Psoas muscle (tissue), 8 donors: ENCODE data around the gene ASB18. TPM values are rescaled to one million over a fixed set of nuclear protein-coding genes. Genes with fewer than 3 reads are reported as not detected.

Experiments
- ATAC-seq, 4 donors: fragments of 200-7000 bp; cut with Tn5 transposase; one replicate each; pipeline ENCODE4 v1.9.1; 2020; ENCODE audit warnings: moderate library complexity in 3 of 4, mild to moderate bottlenecking in 2 of 4
- DNase-seq, 2 donors: peaks; one replicate each; pipeline ENCODE4 v3.0.0-alpha.2; 2020
- H3K27ac ChIP-seq: fragments of 200-600 bp; one replicate; pipeline ENCODE4 v1.8.0; 2022
- H3K27me3 ChIP-seq, 3 donors: fragments of 200-600 bp in 1 of 3; one replicate each; pipeline versions ENCODE4 v1.6.1 to v1.8.0; 2013 to 2022; ENCODE audit warnings: low read length in 2 of 3, mild to moderate bottlenecking in 2 of 3, moderate library complexity in 1 of 3; ENCODE audit not compliant: insufficient read depth in 3 of 3
- H3K36me3 ChIP-seq, 2 donors: fragments of 200-600 bp in 1 of 2; one replicate each; pipeline versions ENCODE4 v1.6.1 to v1.8.0; 2013 to 2022; ENCODE audit warnings: low read depth in 1 of 2, mild to moderate bottlenecking in 1 of 2, moderate library complexity in 1 of 2; ENCODE audit not compliant: insufficient read depth in 1 of 2
- H3K4me1 ChIP-seq: fragments of 200-600 bp; one replicate; pipeline ENCODE4 v1.8.0; 2022
- H3K4me3 ChIP-seq: fragments of 200-600 bp; one replicate; pipeline ENCODE4 v1.8.0; 2022; ENCODE audit warnings: mild to moderate bottlenecking
- H3K9me3 ChIP-seq: fragments of 200-600 bp; one replicate; pipeline ENCODE4 v1.8.0; 2022
- CTCF ChIP-seq: fragments of 200-600 bp; IDR thresholded peaks from one replicate; pipeline ENCODE4 v1.8.0; 2022; ENCODE audit warnings: antibody characterized with exemption
- whole genome bisulfite sequencing, 3 donors: extraction: QIAGEN DNeasy Blood & Tissue Kit; methylation state at CpG; one replicate each; pipeline versions ENCODE4 v1.1.6 to v1.1.7; 2013; 5-methylcytosine and 5-hydroxymethylcytosine counted together
- intact Hi-C, 2 donors: fragments of 100-400 bp; cut with DNase I; formaldehyde crosslinking; loops; one replicate each; pipeline versions ENCODE4 v1.11.0 to v1.14.2; 2022
- polyA plus RNA-seq, 3 donors: library from polyadenylated mRNA; stranded (reverse); fragments of 200-250 nt; gene quantifications; one replicate each; pipeline ENCODE4 v1.2.3, GENCODE V29; 2013
- total RNA-seq, 4 donors: library from RNA; stranded (reverse); fragmentation: NEBNext Ultra II Directional in 2 of 4; extraction: Animal tissue kit (Norgen Biotek cat#: 25700) in 2 of 4; gene quantifications; one replicate each; pipeline versions ENCODE4 v1.2.1 to v1.2.4, GENCODE V29; 2021 to 2023
- donor health status: healthy with polysubstance abuse.
- donor health status: DM: no; HTN: no; CAD: no; lungs with moderate emphysema.
- donor health status: Bipolar disorder and iron deficiency.
- donor health status: healthy.
- donor health status: DM: yes; HTN: yes; CAD: no.
- donor health status: DM: no; HTN: no; CAD: no.
- donor health status: DM: no; HTN: no; CAD: no.
- donor health status: DM: yes; HTN: yes; CAD: no.

Gene ASB18
- total and polyA plus RNA-seq, 7 donors = 0.04 to 9.3 (median 1.1) TPM

- Histone ChIP-seq H3K27me3 (peaks cover 3 to 97% (median 55%) of the 10 kb centered on the region in 3 donors), H3K4me1 (peaks cover 11% of the 10 kb centered on the region)
Measured at GRCh38 chr2:236170590-236171165, 93.5 kb downstream of the ASB18 start.

GRCh38 chr2:236169741-236170589, 94.2 kb downstream of the ASB18 start:
- no peak for ATAC-seq
- H3K27me3 ChIP-seq = peaks cover 3 to 100% (median 62%) of the 10 kb centered on the region in 3 donors
- intact Hi-C loops = loop anchor here in 1 of 2 donors (10.0 kb wide), 1 partner anchor 135 kb away; no protein-coding TSS in a partner anchor

More at GRCh38 chr2:236170590-236171165, 93.5 kb downstream of the ASB18 start:
- DNase-seq = no peak
- Histone ChIP-seq H3K4me3 (no peak overlapping the region), H3K36me3 (no peaks in the 10 kb centered on the region), H3K9me3 (no peaks in the 10 kb centered on the region), H3K27ac (no peak overlapping the region)
- no peak for TF ChIP-seq CTCF
- ATAC-seq = no peak
- 35 to 41% (median 37%) methylated on average over 21 of the region's 21 CpGs for WGBS, 3 donors
- intact Hi-C loops = loop anchor here in 1 of 2 donors (10.0 kb wide), 1 partner anchor 134 kb away; no protein-coding TSS in a partner anchor

GRCh38 chr2:236169151-236169721, 95.0 kb downstream of the ASB18 start:
- no peaks in the 10 kb centered on the region for H3K9me3 ChIP-seq
- H3K4me1 ChIP-seq = peaks cover 20% of the 10 kb centered on the region
- TF ChIP-seq CTCF = no peak
- no peaks in the 10 kb centered on the region for H3K36me3 ChIP-seq
- H3K27ac ChIP-seq = no peak overlapping the region
- ATAC-seq = no peak
- intact Hi-C loops = no loop called here
- H3K4me3 ChIP-seq = no peak overlapping the region
- peaks cover 3 to 100% (median 64%) of the 10 kb centered on the region in 3 donors for H3K27me3 ChIP-seq
- DNase-seq = no peak
- WGBS, 3 donors = 22 to 32% (median 31%) methylated on average over 36 of the region's 36 CpGs

More at GRCh38 chr2:236169741-236170589, 94.2 kb downstream of the ASB18 start:
- no peak for TF ChIP-seq CTCF
- H3K4me3 ChIP-seq = no peak overlapping the region
- H3K9me3 ChIP-seq = no peaks in the 10 kb centered on the region
- no peak overlapping the region for H3K27ac ChIP-seq
- peaks cover 12% of the 10 kb centered on the region for H3K4me1 ChIP-seq
- no peaks in the 10 kb centered on the region for H3K36me3 ChIP-seq
- no peak for DNase-seq
- WGBS, 3 donors = 26 to 33% (median 29%) methylated on average over 36 to 38 of the region's 38 CpGs

GRCh38 chr2:236168110-236169080, 95.8 kb downstream of the ASB18 start, which contains the start of gene GBX2:
GBX2 (minus strand) TSS chr2:236168386; CDS start chr2:236167971, 415 bp downstream.
- Histone ChIP-seq H3K9me3 (no peaks in the 10 kb centered on the region), H3K27ac (no peak within 1 kb of the TSS), H3K27me3 (peaks cover 3 to 100% (median 67%) of the 10 kb centered on the region in 3 donors), H3K4me3 (peak within 1 kb of the TSS; percentile 62), H3K4me1 (peaks cover 24% of the 10 kb centered on the region), H3K36me3 (no peaks in the 10 kb centered on the region)
- intact Hi-C loops = no loop called here
- TF ChIP-seq CTCF = no peak
- peak; percentile 60 to 86 (median 78) for ATAC-seq
- peak in 1 of 2 donors; percentile 69 for DNase-seq
- WGBS, 3 donors = 2 to 3% (median 3%) methylated on average over 70 to 105 of the region's 105 CpGs
